ENCODE results near the gene KCNT2.
"Not testable (repeated sequence)": the region's sequence is repeated elsewhere in the genome, so short reads cannot be mapped to it uniquely, and the experiment has no call there.

KCNT2 gene

DNA sequence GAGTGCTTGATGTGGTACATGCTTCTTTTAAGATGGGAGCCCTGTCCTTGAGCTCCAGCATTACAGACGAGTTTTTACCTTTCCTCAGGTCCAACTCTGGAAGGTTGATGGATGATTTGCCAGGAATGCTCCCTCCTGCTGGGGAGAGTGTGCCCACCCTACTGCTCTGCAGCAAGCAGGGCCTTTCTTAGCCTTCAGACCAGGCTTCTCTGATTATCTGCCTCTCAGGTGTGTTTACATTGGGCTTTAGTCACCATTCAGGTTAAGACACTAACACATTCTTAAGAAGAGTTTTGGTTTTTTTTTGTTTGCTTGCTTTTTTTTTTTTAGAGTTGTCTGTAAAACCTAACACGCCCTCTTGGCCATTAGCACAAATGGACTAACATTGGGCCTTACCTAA, 301.8 kb downstream of the KCNT2 start:
- DNase-seq: no peak

DNA sequence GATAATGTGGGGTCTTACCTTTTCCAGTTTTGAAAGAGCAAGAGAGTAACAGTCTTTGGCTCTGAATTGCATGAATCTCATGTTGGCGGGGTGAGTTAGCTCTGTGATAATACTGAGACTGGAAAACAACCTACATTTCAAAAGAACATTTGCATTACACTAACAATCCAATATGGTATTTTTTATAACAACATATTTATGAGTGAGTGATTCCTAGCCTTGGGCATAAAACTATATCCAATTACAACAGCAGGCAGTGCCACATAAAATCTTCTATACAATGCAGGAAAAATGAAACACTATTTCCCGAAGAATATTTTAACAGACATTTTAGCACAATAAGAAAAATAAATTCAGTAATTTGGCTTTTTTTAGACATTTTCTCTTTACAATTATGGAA, 303.0 kb downstream of the KCNT2 start:
- no peak for DNase-seq

GRCh38 chr1:196302981-196303380, 305.3 kb downstream of the KCNT2 start:
- DNase-seq: no peak

GRCh38 chr1:196302420-196302819, 305.8 kb downstream of the KCNT2 start:
- no peak for DNase-seq

DNA sequence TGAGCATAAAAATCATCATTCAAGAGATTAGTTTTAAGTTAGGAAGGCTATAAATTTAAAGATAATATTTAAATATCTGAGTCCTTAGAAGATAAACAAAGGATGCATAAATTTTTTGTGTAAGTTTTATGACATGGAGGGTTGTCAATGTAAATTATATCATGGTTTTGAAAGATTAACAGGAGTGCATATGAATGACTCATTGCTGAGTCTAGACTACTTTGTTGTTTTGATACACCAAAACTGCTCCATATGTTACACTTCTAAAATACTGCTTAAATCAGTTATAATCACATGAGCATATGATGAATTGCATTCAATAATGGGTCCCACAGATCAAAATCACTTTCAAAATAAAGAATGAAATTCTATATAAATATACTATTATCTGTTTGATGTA, 312.5 kb downstream of the KCNT2 start:
- DNase-seq: no peak

DNA sequence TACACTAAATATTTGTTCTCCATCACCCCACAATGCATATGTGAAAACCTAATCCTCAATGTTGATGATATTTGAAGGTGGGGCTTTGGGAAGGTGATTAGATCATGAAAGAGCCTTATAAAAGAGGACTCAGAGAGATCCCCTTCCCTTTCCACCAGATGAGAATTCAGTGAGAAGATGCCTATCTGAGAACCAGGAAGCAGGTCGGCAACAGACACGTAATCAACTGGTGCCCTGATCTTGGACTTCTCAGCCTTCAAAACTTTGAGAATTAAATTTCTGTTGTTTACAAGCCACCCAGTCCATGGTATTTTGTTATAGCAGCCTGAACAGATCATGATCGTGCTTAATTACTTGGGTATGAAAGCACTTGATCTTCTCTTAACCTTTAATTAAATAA, 329.4 kb downstream of the KCNT2 start:
- no peak for DNase-seq

DNA sequence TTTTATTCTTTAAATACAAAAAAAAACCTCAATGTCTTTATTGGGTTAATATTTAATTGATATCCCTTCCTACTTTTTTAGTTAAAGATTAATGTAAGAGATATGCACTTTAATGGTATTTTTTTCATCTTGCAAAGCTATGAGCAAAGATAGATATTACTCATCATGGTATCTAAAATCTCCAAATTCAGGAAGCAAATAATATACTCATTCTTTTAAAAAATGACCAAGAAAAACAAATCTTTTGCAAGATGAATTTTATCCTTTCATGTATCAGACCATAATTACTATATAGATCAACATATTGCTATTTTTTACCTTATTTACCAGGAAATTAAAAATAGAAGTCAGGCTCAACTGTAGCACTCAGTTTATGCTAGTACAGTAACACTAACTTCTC, 330.4 kb downstream of the KCNT2 start:
- no peak for DNase-seq

- DNase-seq: no peak
These were observed 336.9 kb downstream of the KCNT2 start for GRCh38 chr1:196271212-196271947.

GRCh38 chr1:196263086-196263485, 345.2 kb downstream of the KCNT2 start:
- not testable (repeated sequence) for DNase-seq

GRCh38 chr1:196260270-196260669, 348.0 kb downstream of the KCNT2 start:
- no peak for DNase-seq

- DNase-seq: no peak
These were observed 348.9 kb downstream of the KCNT2 start for GRCh38 chr1:196259316-196259715.

- no peak for DNase-seq
These were observed 352.5 kb downstream of the KCNT2 start for GRCh38 chr1:196255762-196256161.

- no peak for DNase-seq
These were observed 378.7 kb downstream of the KCNT2 start for GRCh38 chr1:196229546-196229945.

GRCh38 chr1:196214866-196215265, 393.4 kb downstream of the KCNT2 start:
- DNase-seq: no peak

DNA sequence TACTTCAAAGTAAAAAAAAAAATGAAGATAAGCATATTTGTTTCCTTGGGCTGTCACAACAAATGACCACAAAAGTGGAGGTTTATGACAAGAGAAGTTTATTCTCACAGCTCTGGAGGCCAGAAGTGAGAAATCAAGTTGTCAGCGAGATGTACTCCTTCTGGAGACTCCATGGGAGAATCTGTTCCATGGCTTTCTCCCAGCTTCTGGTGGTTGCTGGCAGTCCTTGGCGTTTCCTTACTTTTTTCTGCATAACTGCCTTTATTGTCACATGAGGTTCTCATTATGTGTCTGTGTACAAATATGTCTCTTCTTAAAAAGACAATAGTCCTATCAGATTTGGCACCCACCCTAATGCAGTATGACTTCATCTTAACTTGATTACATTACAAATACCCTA, 398.3 kb downstream of the KCNT2 start:
- no peak for DNase-seq

- no peak for DNase-seq
These were observed 399.0 kb downstream of the KCNT2 start for GRCh38 chr1:196209265-196209664.

DNA sequence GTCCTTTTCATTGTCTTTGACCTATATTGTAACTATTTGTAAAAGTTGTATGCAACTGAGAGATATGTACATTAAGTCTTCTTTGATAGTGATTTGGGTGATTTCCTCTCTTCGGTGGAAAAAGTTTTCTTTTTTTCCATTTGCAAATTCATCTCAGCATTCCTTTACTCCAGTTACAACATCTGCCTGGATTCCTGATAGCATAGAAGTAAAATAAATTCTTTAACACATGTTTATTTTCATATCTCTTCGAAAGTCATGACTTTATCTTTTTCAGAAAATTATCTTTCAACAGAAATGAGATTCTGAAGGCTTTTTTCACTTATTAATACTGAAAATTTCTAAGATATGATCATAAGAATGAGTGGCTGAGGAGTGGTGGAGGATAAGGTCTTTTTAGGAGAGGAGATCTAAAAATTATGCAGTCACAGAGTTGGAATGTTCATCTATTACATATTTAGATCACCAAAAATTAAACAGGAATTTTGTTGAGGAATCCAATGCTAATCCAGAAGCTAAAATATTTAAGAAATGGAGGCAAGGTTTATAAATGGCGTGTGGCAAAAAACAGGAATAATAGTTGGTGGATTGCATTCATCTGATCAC, 400.5 kb downstream of the KCNT2 start:
- DNase-seq: no peak

DNA sequence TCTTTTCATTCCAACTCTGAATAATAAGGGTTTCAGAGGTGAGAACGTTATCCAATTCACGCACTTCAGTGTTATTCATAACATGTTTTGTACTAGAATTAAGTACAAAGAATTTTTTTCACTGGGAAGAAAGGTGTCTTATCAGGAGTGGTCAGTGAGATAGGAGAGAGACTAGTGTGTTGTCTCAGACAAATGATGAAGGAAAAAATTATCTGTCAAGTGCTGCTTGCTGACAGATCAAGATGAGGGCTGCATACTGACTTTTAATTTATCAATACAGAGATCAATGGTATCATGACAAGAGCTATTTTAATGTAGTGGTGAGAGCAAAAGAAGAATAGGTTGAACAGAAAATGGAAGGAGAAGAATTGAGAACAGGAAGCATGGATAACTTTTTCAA, 402.4 kb downstream of the KCNT2 start:
- no peak for DNase-seq

DNA sequence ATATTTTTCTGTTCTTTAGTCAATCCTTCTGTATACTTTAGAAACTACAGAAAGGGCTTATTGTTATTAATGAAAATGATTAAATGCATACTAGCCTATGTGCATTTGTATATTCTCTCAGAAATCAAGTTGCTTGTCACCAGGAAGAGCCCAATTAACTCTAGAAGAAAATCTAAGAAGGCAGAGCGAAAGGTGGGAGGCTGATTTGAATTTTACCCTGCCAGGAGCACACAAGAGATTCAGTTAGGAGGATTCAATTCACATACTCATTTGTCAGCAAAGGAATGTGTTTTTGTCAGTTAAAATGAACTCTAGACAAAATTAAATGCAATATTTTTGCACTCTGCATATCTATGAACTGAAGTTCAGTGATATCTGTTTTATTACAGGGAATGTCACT, 411.8 kb downstream of the KCNT2 start:
- DNase-seq: no peak

DNA sequence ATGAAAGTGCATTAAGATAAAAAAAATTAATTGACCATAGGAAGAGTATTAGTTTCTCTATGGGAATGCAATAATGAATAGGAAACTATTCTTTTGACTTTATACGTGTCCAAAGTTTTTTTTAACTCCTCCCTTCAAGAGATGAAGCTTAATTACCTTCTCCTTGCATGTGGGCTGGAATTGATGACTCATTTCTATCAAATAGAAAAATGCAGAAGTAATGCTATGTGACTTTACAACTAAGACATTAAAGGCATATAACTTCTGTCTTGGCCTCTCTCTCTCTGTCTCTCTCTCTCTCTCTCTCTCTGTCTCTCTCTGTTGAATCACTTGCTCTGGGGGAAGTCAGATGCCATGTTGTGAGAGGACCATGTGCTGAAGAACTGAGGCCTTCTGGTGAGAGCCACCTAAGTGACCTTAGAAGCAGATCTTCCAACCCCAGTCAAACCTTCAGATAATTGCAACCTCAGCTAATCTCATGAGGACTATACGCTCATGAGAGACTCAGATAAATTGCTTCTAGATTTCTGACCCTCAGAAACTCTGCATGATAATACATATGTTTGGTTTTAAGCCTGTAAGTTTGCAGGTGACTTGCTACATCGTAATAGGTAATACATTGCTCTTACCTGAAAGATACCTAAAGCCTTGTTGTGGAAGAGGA, 414.2 kb downstream of the KCNT2 start:
- DNase-seq: no peak

- DNase-seq: no peak
These were observed 424.3 kb downstream of the KCNT2 start for GRCh38 chr1:196183941-196184340.

DNA sequence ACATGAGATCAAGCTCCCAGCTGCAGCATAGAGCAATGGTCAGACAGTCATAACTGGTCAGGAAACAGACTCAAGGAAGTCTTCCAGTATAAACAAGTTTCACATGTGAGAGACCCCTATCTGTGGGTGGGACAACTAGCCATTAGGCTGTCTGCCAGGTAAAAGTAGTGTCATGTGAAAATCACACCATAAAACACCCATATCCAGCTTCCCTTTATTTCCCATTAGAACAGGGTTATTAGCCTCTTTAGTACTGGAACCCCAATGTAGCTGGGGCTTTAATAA, 426.7 kb downstream of the KCNT2 start:
- no peak for DNase-seq

DNA sequence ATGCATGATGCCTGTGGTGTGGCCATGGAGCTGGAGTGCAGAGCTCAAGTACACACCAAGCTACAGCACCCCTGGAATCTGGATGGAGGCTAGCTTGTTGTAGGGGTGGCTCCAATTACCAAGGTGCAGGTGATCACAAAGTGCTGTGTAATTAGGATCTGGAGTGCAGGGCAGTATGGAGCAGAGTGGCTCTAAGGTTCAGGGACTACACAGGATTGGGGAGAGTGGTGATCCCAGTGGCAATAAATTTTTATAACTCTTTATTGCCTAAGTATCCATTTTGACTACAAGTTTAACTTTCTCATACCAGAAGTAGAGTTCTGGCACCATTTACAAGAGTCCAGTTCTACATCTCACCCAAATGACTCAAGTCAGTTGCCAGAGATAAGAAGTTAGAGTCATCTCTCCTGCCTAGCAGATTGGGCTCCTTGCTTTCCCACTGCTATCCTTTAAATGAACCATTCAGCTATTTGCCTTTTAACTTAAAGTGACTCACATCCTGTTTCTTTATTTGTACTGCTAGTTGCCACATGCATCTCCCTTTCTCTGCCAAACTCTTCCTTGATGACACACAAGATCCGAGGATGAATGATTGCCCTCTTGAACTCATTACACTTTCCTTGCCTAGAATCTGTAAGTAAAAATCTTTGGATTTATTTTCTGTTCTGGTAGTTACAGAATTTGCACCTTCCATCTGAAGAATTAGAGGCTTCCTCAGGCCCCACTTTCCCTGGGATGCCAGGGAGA, 427.2 kb downstream of the KCNT2 start:
- DNase-seq: no peak

DNA sequence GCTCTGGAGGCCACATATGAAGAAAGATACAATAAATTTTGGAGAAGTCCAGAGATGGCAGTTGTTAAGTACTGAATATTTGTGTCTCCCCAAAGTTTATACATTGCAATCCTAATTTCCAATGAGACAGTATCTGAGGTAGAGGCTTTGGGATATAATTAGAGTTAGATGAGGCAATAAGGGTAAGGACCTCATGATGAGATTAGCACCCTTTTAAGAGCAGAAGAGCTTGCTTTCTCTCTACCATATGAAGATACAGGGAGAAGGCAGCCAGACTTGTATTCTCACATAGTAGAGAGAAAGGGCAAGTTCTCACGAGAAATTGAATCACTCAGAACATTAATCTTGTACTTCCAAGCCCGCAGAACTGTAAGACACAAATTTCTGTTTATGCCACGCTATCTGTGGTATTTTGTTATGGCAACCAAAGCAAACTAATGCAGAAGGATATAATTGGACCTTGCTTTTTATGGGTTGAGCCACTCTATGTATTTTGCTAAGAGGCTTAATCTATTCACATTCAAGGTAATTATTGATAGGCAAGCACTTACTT, 430.1 kb downstream of the KCNT2 start:
- no peak for DNase-seq
